GM23338 (cell line): ENCODE data around the gene CASKIN2. TPM values are rescaled to one million over a fixed set of nuclear protein-coding genes. Genes with fewer than 3 reads are reported as not detected.

Source experiments
- ATAC-seq: fragments of 200-7000 bp; cut with Tn5 transposase; 3 replicates; pipeline ENCODE4 v1.9.1; 2020
- DNase-seq: peaks from one replicate; pipeline ENCODE4 v3.0.0-alpha.2; 2015; ENCODE audit warnings: low spot score
- H2AFZ ChIP-seq: fragments of 200-600 bp; sonication (generic); 2 replicates; pipeline ENCODE4 v1.8.0; 2016; ENCODE audit warnings: antibody characterized with exemption, mild to moderate bottlenecking, moderate library complexity
- H3F3A ChIP-seq: fragments of 200-600 bp; sonication (generic); replicated peaks from 2 replicates; pipeline ENCODE4 v1.8.0; 2017; ENCODE audit warnings: antibody characterized with exemption, mixed run types, low read depth
- H3K27ac ChIP-seq: fragments of 200-600 bp; sonication (generic); 2 replicates; pipeline ENCODE4 v1.6.1; 2016; ENCODE audit warnings: low read depth
- H3K27me3 ChIP-seq: fragments of 200-600 bp; sonication (generic); 2 replicates; pipeline ENCODE4 v1.8.0; 2016; ENCODE audit warnings: mild to moderate bottlenecking, mixed run types, moderate library complexity; ENCODE audit not compliant: insufficient read depth
- H3K36me3 ChIP-seq: fragments of 200-600 bp; sonication (generic); 2 replicates; pipeline ENCODE4 v1.8.0; 2016; ENCODE audit warnings: mild to moderate bottlenecking; ENCODE audit not compliant: insufficient read depth
- H3K4me1 ChIP-seq: fragments of 200-600 bp; sonication (generic); 2 replicates; pipeline ENCODE4 v1.8.0; 2016; ENCODE audit warnings: mild to moderate bottlenecking, moderate library complexity; ENCODE audit not compliant: insufficient read depth
- H3K4me2 ChIP-seq: fragments of 200-600 bp; sonication (generic); 2 replicates; pipeline ENCODE4 v1.7.1; 2017; ENCODE audit warnings: mixed run types
- H3K4me3 ChIP-seq: fragments of 200-600 bp; sonication (generic); 2 replicates; pipeline ENCODE4 v1.6.1; 2016; ENCODE audit warnings: mixed run types
- H3K79me2 ChIP-seq: fragments of 200-600 bp; sonication (generic); replicated peaks from 2 replicates; pipeline ENCODE4 v1.8.0; 2017; ENCODE audit warnings: mild to moderate bottlenecking; ENCODE audit not compliant: insufficient read depth
- H3K9me2 ChIP-seq: fragments of 200-600 bp; sonication (generic); 2 replicates; pipeline ENCODE4 v1.8.0; 2017; ENCODE audit not compliant: insufficient read depth
- H4K20me1 ChIP-seq: fragments of 200-600 bp; sonication (generic); replicated peaks from 2 replicates; pipeline ENCODE4 v1.8.0; 2017; ENCODE audit warnings: mild to moderate bottlenecking; ENCODE audit not compliant: insufficient read depth
- H3K27ac Mint-ChIP-seq: 2 replicates; pipeline ENCODE4 v1.8.0; 2020; ENCODE audit warnings: inconsistent platforms, mild to moderate bottlenecking, moderate library complexity, mixed read lengths
- H3K27me3 Mint-ChIP-seq: 3 replicates; pipeline ENCODE4 v1.8.0; 2022; ENCODE audit warnings: low read depth, mild to moderate bottlenecking, moderate library complexity, mixed read lengths, inconsistent platforms; ENCODE audit not compliant: insufficient read depth, poor library complexity
- H3K36me3 Mint-ChIP-seq: 3 replicates; pipeline ENCODE4 v1.8.0; 2021; ENCODE audit warnings: low read depth, mild to moderate bottlenecking, inconsistent platforms, moderate library complexity, mixed read lengths
- H3K4me1 Mint-ChIP-seq: 3 replicates; pipeline ENCODE4 v1.8.0; 2020; ENCODE audit warnings: mild to moderate bottlenecking, inconsistent platforms, mixed read lengths
- H3K4me3 Mint-ChIP-seq: 3 replicates; pipeline ENCODE4 v1.8.0; 2021; ENCODE audit warnings: moderate library complexity, mild to moderate bottlenecking, inconsistent platforms, mixed read lengths
- H3K9me3 Mint-ChIP-seq: 3 replicates; pipeline ENCODE4 v1.8.0; 2020; ENCODE audit warnings: moderate library complexity, mild to moderate bottlenecking, inconsistent platforms, mixed read lengths
- CREB1 ChIP-seq: fragments of 250-450 bp; sonication (Bioruptor Pico); IDR thresholded peaks from 2 replicates; pipeline ENCODE4 v1.5.0; 2020; ENCODE audit warnings: low read depth, mild to moderate bottlenecking, moderate library complexity
- NANOG ChIP-seq: IDR thresholded peaks from 2 replicates; pipeline ENCODE4 v1.6.1; 2016; ENCODE audit warnings: antibody characterized with exemption, borderline replicate concordance
- POLR2AphosphoS5 ChIP-seq: IDR thresholded peaks from 2 replicates; pipeline ENCODE4 v1.6.1; 2016; ENCODE audit warnings: antibody characterized with exemption, low read depth
- long read RNA-seq: library from polyadenylated mRNA; unstranded; transcript quantifications from one replicate; pipeline ENCODE4 v2.0.0, GENCODE V29; 2020; ENCODE audit not compliant: unreplicated experiment
- polyA plus RNA-seq: library from polyadenylated mRNA; unstranded; fragments of >200 nt; fragmentation: Nextera tagmentation; extraction: Ambion mirVana; gene quantifications from 2 replicates; pipeline ENCODE4 v1.2.1, GENCODE V29; 2016
- total RNA-seq: library from RNA; depleted of rRNA; stranded (reverse); fragments of >200 nt; shearing (Covaris generic); gene quantifications from 2 replicates; pipeline ENCODE4 v1.2.3, GENCODE V29; 2014; rRNA removed
- TF ChIP-seq, protein P1 (sequence below): IDR thresholded peaks from one replicate; pipeline ENCODE4 v1.6.1; 2018; ENCODE audit warnings: antibody characterized with exemption; ENCODE audit not compliant: unreplicated experiment
- TF ChIP-seq, protein P2 (sequence below), 2 experiments: fragments of 200-600 bp in 1 of 2; sonication (generic) in 1 of 2; conservative IDR thresholded peaks; 2 replicates each; pipeline versions ENCODE4 v1.5.1 to v1.6.1; 2016 to 2017; ENCODE audit warnings: antibody characterized with exemption in 2 of 2, low read depth in 2 of 2, mild to moderate bottlenecking in 2 of 2, moderate library complexity in 1 of 2

CASKIN2 gene, protein sequence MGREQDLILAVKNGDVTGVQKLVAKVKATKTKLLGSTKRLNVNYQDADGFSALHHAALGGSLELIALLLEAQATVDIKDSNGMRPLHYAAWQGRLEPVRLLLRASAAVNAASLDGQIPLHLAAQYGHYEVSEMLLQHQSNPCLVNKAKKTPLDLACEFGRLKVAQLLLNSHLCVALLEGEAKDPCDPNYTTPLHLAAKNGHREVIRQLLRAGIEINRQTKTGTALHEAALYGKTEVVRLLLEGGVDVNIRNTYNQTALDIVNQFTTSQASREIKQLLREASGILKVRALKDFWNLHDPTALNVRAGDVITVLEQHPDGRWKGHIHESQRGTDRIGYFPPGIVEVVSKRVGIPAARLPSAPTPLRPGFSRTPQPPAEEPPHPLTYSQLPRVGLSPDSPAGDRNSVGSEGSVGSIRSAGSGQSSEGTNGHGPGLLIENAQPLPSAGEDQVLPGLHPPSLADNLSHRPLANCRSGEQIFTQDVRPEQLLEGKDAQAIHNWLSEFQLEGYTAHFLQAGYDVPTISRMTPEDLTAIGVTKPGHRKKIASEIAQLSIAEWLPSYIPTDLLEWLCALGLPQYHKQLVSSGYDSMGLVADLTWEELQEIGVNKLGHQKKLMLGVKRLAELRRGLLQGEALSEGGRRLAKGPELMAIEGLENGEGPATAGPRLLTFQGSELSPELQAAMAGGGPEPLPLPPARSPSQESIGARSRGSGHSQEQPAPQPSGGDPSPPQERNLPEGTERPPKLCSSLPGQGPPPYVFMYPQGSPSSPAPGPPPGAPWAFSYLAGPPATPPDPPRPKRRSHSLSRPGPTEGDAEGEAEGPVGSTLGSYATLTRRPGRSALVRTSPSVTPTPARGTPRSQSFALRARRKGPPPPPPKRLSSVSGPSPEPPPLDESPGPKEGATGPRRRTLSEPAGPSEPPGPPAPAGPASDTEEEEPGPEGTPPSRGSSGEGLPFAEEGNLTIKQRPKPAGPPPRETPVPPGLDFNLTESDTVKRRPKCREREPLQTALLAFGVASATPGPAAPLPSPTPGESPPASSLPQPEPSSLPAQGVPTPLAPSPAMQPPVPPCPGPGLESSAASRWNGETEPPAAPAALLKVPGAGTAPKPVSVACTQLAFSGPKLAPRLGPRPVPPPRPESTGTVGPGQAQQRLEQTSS (N-terminal part only)
- 17.7 and 21.5 TPM in 2 replicates for total RNA-seq
- 4.7 and 4.9 TPM in 2 replicates for polyA plus RNA-seq
- long read RNA-seq: 0 reads

DNA sequence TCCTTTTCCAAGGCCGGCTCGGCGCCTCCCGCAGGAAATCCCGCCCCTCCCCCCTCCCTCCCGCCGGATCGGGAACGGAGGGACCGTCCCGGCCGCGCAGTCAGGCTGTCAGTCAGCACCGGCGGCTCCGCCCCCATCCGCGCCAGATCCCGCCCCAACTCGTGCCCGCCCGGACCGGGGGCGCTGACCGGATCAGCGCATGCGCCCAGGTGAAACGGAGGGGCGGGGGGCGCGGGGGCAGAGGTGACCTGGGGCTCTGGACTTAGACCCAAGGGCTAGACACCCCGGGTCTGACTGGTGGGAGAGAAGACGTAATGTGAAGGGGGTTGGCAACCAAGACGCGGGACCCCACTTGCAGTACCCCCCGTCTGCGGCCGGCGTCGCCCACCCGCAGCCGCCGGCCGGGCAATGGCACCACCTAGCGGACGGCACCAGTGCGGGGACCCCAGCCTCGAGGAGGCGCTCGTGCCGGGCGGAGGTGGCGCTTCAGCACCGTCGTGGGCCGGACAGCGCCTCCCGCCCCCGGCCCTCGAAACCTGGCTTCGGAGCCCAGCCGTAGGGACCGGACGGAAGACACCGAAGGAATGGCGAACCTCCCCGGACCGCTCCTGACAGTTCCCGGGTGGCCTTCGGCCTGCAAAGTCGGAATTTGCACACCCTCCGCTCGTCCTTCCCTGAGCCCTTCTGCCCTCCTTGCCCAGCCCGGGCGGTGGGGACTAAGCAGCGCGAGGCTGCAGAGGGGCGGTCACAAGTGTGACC, at the start of gene CASKIN2:
TSS of gene CASKIN2 (minus strand) at position 42 of the 759 bp plus-strand sequence. CDS start 1,733 bp downstream, outside the sequence.
- Histone ChIP-seq H3K4me3 (peak within 1 kb of the TSS; percentile 98), H3K36me3 (peaks cover 18% of the 10 kb centered on the region), H3K9me2 (no peaks in the 10 kb centered on the region), H3F3A (no peaks in the 10 kb centered on the region), H3K4me2 (peak within 1 kb of the TSS; percentile 100), H3K27ac (peak within 1 kb of the TSS; percentile 83; the same call in 1 of the 2 replicates), H3K4me1 (peaks cover 7% of the 10 kb centered on the region; the same call in 1 of the 2 replicates), H2AFZ (peak within 1 kb of the TSS; percentile 100), H4K20me1 (peaks cover 12% of the 10 kb centered on the region), H3K27me3 (no peaks in the 10 kb centered on the region), H3K79me2 (peaks cover 36% of the 10 kb centered on the region)
- peaks cover 29% of the 10 kb centered on the region for H3K36me3 Mint-ChIP-seq
- H3K27ac Mint-ChIP-seq: no peak within 1 kb of the TSS
- TF ChIP-seq, protein P1, sequence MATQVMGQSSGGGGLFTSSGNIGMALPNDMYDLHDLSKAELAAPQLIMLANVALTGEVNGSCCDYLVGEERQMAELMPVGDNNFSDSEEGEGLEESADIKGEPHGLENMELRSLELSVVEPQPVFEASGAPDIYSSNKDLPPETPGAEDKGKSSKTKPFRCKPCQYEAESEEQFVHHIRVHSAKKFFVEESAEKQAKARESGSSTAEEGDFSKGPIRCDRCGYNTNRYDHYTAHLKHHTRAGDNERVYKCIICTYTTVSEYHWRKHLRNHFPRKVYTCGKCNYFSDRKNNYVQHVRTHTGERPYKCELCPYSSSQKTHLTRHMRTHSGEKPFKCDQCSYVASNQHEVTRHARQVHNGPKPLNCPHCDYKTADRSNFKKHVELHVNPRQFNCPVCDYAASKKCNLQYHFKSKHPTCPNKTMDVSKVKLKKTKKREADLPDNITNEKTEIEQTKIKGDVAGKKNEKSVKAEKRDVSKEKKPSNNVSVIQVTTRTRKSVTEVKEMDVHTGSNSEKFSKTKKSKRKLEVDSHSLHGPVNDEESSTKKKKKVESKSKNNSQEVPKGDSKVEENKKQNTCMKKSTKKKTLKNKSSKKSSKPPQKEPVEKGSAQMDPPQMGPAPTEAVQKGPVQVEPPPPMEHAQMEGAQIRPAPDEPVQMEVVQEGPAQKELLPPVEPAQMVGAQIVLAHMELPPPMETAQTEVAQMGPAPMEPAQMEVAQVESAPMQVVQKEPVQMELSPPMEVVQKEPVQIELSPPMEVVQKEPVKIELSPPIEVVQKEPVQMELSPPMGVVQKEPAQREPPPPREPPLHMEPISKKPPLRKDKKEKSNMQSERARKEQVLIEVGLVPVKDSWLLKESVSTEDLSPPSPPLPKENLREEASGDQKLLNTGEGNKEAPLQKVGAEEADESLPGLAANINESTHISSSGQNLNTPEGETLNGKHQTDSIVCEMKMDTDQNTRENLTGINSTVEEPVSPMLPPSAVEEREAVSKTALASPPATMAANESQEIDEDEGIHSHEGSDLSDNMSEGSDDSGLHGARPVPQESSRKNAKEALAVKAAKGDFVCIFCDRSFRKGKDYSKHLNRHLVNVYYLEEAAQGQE: peak; percentile 97
- TF ChIP-seq CREB1 (0 out of 2 replicates have a peak, but pooled peaks have one; percentile 31), NANOG (no peak), POLR2AphosphoS5 (0 out of 2 replicates have a peak, but pooled peaks have one; percentile 5)
- TF ChIP-seq, protein P2, sequence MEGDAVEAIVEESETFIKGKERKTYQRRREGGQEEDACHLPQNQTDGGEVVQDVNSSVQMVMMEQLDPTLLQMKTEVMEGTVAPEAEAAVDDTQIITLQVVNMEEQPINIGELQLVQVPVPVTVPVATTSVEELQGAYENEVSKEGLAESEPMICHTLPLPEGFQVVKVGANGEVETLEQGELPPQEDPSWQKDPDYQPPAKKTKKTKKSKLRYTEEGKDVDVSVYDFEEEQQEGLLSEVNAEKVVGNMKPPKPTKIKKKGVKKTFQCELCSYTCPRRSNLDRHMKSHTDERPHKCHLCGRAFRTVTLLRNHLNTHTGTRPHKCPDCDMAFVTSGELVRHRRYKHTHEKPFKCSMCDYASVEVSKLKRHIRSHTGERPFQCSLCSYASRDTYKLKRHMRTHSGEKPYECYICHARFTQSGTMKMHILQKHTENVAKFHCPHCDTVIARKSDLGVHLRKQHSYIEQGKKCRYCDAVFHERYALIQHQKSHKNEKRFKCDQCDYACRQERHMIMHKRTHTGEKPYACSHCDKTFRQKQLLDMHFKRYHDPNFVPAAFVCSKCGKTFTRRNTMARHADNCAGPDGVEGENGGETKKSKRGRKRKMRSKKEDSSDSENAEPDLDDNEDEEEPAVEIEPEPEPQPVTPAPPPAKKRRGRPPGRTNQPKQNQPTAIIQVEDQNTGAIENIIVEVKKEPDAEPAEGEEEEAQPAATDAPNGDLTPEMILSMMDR (conservative IDR thresholded peaks at IDR 0.05; ENCODE audit: low read depth in 2 of 2): peak; percentile 84 to 94
- peaks cover 19% of the 10 kb centered on the region for H3K27me3 Mint-ChIP-seq
- peak within 1 kb of the TSS; percentile 78 for H3K4me3 Mint-ChIP-seq
- H3K4me1 Mint-ChIP-seq: peaks cover 27% of the 10 kb centered on the region
- no peaks in the 10 kb centered on the region; the same call in 2 of the 3 replicates for H3K9me3 Mint-ChIP-seq
- DNase-seq (peak; percentile 95), ATAC-seq (peak; percentile 69)
